Endometrial microvascular endothelial cells (primary cell): ENCODE data around the gene EHBP1L1. TPM values are rescaled to one million over a fixed set of nuclear protein-coding genes. Genes with fewer than 3 reads are reported as not detected.

Source experiments
- in situ Hi-C: cut with HindIII; loops from 2 replicates; pipeline ENCODE4 v1.10.0; 2017; ENCODE audit warnings: low sequenced_read_pairs, low pct_unique_long_range_greater_than_20kb; ENCODE audit errors: inconsistent ontology term
- total RNA-seq: library from RNA; depleted of rRNA; stranded (reverse); fragments of >200 nt; gene quantifications from one replicate; pipeline ENCODE4 v1.2.3, GENCODE V29; 2015; ENCODE audit errors: inconsistent ontology term

The EHBP1L1 gene
- 50.5 TPM for total RNA-seq

DNA sequence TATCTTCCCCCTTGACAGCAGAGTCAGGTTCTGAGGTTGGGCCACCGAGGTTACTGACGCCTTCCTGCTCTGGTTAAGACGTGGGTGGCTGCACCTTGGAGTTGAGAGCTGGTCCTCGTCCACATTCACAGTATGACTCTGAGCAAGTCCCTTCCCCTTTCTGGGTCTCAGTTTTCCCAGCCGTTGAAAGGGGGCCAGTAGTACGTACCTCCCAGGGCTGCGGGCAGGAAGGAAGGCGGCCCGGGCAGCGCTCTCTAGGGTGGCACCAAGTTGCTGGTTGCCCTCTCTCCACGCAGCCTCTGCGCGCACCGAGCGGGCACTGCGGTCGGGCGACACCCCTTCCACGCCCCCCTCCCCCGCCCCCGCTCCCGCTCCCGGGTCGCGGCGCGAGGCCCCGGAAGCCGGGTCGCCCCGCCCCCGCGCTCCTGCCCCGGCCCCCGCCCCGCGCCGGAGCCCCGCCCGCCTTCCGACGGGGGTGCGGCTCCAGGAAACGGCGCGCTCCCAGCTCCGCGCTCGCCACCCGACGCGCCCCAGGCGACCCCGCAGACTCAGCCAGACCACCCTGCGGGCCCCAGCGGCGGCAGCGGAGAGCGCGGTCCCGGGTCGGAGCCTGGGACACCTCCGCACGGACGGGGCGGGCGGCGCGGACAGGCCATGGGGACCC is at the start of gene EHBP1L1:
EHBP1L1 (plus strand) TSS at position 486 of the 664 bp plus-strand sequence. CDS start 250 bp downstream, outside the sequence.
- in situ Hi-C loops = no loop called here

DNA sequence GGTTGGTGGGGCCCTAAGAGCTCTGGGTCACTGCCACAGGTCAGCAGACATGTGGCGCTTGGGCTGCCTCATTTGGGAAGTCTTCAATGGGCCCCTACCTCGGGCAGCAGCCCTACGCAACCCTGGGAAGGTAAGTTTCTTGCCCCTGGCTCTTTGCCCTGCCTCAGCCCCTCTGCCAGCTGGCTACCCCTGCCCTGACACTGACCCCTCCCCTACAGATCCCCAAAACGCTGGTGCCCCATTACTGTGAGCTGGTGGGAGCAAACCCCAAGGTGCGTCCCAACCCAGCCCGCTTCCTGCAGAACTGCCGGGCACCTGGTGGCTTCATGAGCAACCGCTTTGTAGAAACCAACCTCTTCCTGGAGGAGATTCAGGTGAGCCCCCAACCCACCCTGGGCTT is 49.1 kb upstream of the EHBP1L1 start:
- in situ Hi-C loops = no loop called here

DNA sequence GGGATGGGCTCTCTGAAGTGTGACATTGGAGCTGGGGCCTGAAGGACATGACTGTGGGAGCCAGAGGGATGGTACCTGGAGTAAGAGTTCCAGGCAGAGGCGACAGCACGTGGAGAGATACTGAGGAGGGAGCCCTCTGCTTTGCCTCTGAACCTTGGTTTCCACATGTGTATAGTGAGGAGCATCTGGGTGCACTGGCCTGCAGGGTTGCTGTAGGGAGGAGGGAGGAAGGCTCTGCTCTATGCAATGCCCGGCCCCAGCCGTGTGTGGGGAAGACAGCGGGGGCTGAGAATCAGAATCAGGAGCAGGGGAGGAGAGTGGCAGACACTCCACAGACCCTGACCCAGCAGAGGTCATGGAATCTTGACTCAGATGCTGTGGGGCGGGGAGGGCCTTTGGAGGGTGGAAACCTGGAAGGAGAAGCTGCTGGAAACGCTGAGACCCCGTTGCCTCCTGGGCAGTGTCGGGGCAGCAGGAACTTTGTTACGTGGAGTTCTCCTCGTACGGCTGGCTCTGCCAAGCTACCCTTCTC is 47.0 kb upstream of the EHBP1L1 start:
- in situ Hi-C loops = no loop called here

DNA sequence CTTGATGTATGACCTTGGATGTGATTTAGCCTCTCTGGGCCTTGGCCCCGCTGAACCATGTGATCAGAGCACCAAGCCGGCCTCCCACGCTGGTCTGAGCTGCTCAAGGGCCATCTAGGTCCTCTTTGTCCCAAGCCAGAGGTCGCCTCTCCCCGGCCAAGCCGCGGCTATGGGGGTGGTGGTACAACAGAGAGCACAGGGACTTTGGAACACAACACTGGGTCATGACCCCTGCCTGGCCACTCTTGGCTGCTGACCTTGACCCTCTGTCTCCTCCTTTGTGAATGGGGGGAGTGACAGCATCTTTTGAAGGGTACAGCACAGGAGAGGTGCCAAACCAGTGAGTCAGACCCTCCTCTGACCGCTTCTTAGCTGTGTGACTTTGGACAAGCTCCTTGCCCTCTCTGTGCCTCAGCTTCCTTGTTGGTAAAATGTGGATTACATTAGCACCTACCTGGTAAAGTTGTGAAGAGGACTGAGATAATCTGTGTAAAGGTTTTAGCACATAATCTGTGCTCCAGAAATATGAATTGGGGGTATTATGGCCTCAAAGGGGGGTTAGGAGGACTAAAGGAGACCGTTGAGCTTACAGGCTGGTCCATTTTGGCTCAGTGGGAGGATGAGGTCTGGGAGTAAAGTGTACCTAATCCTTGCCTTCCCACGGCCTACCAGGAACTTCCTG is 46.2 kb upstream of the EHBP1L1 start:
- in situ Hi-C loops = no loop called here

DNA sequence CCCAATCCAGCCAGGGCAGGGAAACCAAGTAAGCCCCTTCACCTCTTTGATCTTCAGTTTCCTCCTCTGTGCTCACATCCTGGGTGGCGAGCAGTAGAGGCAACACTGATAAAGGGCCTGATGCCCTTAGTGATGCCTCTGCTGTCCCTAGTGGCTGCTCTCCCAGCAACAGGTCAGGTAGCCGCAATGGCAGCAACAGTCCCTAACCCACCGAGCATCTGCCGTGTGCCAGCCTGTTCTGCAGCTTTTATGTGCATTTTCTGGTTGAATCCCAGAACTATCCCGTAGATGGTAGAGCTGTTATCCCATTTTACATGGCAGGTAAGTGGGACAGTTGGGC is 45.7 kb upstream of the EHBP1L1 start:
- in situ Hi-C loops = no loop called here

DNA sequence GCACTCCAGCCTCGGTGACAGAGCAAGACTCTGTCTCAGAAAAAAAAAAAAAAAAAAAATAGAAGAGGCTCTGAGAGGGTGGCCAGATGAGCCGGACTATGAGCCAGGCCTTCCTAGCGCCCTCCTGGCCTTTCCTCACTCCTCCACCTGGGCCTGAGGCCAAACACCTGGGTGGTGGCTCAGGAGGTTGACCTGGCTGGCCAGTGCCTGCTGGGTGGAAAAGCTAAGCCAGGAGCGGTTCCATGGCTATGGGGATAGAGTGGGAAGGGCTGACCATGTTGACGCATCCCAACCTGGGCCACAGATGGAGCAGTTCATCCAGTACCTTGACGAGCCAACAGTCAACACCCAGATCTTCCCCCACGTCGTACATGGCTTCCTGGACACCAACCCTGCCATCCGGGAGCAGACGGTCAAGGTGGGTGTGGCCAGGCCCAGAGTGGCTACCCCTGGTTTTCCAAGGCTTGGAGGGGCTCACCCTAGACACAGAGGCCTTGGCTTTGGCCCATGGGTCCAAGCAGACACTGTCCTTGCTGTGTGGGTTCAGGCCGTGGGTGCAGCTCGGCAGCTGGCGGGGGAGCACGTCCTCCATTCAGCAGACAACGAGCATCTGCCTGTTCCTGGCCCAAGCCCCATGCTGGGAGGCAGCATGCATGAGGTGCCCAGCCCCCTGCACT is 43.3 kb upstream of the EHBP1L1 start:
- in situ Hi-C loops = no loop called here

DNA sequence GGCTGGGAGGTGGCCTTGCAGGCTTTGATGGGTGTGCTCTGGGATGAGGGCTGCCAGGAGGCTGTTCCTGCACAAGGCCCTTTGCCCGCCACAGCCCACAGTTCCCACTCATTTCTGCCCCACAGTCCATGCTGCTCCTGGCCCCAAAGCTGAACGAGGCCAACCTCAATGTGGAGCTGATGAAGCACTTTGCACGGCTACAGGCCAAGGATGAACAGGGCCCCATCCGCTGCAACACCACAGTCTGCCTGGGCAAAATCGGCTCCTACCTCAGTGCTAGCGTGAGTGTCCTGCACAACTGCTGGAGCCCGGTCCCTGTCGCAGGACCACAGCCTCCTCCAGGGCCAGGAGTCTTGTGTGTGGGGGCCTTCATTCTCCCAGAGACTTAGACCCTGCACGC is 40.8 kb upstream of the EHBP1L1 start:
- in situ Hi-C loops = no loop called here

DNA sequence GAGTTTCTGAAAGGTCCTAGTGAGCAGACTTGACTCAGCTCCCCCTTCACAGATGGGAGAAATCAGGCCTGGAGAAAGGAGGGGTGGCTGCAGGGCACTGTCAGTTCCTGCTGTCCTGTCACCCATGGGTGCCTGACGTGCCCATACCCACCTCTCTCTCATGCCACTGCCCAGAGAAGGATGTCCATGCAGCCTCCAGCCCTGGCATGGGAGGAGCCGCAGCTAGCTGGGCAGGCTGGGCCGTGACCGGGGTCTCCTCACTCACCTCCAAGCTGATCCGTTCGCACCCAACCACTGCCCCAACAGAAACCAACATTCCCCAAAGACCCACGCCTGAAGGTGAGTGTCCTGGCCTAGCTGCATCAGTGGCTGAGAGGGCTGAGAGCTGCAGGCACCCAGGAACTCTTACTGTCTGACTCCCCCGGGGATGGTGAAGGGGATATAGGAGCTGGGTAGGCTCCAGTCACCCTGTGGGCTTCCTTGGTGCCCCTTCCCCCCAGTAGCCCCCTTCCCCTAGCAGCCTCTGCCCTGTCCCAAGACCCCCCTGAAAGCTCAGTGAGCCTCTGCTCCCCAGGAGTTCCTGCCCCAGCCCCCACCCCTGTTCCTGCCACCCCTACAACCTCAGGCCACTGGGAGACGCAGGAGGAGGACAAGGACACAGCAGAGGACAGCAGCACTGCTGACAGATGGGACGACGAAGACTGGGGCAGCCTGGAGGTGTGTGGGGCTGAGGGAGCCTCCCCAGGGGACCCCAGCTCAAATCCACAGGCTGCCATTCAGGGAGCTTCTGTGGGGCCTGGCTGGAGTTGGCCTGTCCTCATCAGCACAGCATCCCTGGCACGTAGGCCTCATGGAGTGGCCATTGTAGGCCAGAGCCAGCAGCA is 39.2 kb upstream of the EHBP1L1 start:
- in situ Hi-C loops = no loop called here

DNA sequence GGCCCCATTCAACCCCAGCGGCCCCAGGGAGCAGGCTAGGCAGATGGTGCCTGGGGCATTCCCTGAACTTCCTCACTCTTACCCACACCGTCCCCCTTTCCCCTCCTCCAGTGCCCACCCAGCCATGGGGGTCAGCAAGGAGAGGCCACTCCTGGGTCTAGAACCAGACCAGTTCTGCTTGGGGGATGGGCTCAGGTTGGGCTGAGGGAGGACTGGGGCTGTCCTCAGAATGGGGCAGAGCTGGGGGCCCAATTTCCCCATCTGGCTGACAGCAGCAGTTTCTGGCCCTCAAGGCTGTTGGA is 38.6 kb upstream of the EHBP1L1 start:
- in situ Hi-C loops = no loop called here

DNA sequence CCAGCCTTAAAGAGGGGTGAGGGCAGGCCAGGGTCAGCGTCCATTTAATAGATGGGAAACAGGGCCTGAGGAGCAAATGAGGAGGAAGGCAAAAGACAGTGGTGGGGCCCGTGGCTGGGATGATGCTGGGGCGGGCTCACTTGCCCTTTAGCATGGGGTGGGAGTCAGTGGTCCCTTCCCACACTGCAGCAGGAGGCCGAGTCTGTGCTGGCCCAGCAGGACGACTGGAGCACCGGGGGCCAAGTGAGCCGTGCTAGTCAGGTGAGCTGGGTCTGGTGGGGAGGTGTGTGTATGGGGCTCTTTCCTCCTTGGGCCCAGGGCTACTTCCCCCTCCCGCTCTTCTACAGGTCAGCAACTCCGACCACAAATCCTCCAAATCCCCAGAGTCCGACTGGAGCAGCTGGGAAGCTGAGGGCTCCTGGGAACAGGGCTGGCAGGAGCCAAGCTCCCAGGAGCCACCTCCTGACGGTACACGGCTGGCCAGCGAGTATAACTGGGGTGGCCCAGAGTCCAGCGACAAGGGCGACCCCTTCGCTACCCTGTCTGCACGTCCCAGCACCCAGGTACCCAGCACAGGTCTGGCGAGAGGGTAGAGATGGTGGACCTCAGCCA is 38.1 kb upstream of the EHBP1L1 start:
- in situ Hi-C loops = no loop called here

DNA sequence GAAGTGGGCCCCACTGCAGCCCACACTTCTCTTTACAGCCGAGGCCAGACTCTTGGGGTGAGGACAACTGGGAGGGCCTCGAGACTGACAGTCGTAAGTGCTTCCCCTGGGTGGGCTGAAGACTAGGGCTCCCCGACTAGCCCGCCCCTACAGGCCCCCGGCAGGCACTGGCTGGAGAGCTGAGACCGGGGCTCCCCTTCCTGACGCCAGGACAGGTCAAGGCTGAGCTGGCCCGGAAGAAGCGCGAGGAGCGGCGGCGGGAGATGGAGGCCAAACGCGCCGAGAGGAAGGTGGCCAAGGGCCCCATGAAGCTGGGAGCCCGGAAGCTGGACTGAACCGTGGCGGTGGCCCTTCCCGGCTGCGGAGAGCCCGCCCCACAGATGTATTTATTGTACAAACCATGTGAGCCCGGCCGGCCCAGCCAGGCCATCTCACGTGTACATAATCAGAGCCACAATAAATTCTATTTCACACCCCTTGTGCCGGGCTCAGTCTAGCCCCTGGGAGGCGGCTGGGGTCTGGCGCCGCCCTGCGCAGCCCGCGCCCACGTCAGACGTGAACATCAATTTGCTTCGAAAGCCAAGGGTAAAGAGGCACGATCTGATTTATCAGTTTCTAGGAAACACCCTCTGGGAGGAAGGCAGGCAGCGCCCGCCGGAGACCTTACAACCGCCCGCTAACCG is 37.5 kb upstream of the EHBP1L1 start:
- in situ Hi-C loops = no loop called here

DNA sequence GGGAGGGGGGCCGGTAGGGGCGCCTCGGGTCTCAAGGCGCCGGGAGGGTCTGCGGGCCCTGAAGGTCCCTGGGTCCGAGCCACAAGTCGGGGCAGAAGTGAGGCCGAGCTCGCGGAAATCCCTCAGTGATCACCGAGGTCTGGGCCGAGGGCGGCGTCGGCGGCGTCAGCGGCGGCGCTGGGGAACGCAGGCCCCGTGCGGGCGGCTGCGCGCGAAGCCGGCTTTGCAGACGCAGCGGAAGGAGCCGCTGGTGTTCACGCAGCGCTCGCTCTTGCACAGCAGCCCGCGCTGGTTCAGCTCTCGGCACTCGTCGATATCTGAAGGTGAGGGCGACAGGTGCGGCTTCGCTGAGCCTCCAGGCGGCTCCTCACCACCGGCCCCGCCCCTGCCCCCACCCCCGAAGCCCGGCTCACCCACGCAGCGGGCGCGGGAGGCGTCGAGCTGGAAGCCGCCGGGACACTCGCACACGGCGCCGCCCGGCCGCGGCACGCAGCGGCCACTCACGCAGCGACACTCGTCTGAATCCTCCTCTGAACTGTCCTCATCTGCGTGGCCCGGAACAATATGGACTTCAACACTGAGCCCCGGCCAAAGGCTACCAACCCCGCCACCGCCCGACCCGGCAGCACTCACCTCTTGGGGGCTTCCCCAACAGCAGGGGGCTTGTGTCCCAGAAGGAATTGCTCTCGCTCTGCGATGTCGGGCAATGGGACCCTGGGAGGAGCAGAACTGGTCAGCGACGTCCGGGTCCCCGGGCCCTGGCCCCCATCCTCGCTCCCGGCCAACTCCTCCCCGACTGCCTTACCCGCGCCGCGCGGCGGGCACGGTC is 36.7 kb upstream of the EHBP1L1 start:
- in situ Hi-C loops = no loop called here

DNA sequence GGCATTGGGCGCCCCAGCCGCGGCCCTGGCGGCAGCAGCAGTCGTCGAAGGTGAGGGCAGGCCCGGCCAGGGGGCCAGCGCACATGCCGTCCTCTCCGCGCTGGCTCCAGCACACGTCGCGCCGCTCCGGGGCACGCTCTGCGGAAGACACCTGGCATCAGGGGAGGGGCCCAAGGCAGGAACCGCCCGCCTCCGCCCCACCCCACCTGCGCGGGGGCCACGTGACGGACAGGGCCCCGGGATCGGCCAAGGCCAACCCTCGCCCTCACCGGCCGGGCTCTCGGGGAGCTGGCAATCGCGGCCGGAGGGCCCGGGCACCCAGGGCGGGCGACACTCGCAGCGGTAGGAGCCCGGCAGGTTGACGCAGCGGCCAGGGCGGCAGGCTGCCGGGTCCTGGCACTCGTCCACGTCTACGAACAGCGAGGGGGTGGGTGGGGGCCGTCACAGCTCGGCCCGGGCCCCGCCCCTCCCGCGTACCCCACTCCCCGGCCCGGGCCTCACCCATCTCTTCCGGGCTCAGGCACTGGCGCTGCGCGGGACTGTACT is 36.0 kb upstream of the EHBP1L1 start:
- in situ Hi-C loops = no loop called here

DNA sequence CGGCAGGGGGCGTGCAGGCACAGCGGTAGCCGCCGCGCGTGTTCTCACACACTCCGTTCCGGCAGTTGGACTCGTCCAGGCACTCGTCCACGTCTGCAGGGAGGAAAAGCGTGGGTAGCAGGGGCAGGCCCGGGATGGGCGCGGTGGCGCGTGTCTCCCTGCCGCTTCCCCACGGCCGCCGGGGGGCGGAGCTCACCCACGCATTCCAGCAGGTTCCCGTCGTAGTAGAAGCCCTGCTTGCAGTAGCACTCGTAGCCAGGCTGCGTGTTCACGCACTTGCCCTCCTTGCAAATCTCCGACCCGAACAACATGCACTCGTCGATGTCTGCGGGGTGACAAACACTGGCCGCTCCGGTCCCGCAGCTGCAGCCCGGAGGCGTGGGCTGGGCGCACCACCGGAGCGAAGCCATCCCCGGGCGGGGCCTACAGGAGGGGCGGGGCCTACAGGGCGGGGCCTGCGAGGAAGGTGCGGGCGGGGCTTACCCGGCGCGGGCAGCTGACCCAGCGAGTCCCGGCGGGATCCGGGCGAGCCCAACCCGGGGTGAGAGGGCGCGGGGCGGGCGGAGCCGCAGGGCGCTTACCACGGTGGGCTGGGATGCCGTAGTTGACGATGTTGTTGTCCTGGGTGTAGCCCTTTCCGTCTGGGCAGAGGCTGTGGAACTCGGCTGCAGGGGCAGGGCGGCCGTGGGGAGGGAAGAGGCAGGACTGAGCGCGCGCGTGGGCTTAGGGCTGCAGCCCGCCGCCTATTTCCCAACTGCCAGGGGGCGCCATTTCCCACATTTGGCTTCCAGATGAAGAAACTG is 35.4 kb upstream of the EHBP1L1 start:
- in situ Hi-C loops = no loop called here

DNA sequence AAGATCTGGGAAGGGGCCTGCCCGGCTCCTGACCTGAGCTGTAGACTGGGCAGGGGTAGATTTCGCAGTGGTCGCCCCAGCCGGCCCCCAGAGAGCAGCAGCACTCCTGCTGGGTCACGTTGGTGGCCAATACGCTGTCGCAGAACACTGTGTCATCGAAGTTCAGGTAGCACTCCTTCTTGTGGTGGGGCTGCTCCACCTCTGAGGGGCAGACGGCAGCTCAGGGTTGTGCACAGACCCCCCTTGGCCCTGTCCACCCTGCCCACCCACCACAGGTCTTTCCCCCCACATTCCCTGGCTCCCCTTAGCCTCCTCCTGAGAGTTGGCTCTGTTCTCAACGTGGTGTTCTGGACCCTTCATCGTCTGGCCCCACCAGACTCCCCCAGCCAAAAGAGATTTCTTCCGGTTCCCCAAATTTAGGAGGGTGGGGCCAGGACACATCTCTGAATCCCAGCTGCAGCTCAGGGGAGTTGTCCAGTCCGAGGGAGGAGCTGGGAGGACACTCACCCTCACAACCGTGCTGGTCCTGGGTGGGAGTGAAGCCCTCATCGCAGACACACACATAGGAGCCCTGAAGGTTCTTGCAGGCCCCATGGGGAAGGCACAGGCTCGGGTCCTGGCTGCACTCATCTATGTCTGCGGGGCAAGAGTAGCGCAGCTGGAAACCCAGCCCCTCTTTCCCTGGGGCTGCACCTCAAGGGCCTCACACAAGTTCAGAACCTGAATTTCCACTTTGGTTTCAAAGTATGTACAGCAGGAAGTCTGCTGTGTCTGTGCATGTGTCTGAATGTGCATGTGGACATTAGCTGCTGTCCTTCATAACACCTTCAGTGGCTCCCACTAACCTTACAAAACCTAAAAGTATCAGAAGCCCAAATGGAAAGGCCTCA is 34.5 kb upstream of the EHBP1L1 start:
- in situ Hi-C loops = no loop called here
